ENCODE results near the gene COMT. TPM values are rescaled to one million over a fixed set of nuclear protein-coding genes. Genes with fewer than 3 reads are reported as not detected.
"Not testable (repeated sequence)": the region's sequence is repeated elsewhere in the genome, so short reads cannot be mapped to it uniquely, and the experiment has no call there.

The COMT gene
- total RNA-seq, 1 experiment from 2014 or later: 288 TPM

GRCh38 chr22:19903031-19903430 is 38.5 kb upstream of the COMT start:
- no peak for DNase-seq (ENCODE audit: low read depth in 1 of 2, low spot score in 2 of 2)
- peaks cover 28% of the 10 kb centered on the region for H3K4me1 ChIP-seq (replicated peaks)
- H3K27ac ChIP-seq: no peak overlapping the region
- no peaks in the 10 kb centered on the region for H3K9me3 ChIP-seq (replicated peaks)
- peaks cover 6% of the 10 kb centered on the region; the same call in 1 of the 2 replicates for H3K36me3 ChIP-seq
- H3K4me3 ChIP-seq: no peak overlapping the region
- no peaks in the 10 kb centered on the region for H3K27me3 ChIP-seq (replicated peaks)

GRCh38 chr22:19903513-19903912 is 38.1 kb upstream of the COMT start:
- Histone ChIP-seq H3K27ac (no peak overlapping the region), H3K27me3 (replicated peaks) (no peaks in the 10 kb centered on the region), H3K9me3 (replicated peaks) (no peaks in the 10 kb centered on the region)

DNA sequence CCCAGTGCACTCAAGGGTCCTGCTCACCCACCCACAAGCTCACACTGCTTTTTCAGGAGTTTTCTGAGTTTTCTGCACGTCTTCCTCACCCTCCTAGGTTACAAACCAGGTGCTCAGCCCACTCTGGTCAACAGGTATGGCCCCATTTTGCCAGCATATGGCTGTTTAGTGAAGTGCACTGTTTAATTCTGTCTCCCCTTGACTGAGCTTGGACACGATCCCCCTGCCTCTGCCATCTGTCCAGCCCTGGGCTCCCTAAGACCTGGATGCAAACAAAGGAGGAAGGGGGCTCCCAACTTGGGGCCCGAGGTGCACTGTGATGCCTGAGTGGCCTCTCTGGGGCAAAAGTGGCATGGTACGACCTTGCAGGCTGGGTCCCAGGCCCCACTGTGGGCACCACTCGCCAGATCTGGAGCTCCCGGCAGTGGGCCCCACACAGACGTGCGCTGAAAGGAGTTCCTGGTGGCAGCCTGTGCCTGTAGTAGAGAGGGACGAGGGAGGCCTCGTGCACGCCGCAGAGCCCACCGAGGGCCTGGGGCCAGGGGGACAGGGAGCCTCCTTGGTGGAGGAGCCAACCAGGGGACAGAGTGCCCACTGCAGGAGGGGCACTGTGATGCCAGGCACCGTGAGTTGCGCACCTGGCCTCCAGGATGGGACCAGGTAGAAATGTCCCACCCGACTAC is 37.3 kb upstream of the COMT start:
- H3K4me1 ChIP-seq (replicated peaks): peaks cover 28% of the 10 kb centered on the region
- no peaks in the 10 kb centered on the region for H3K27me3 ChIP-seq (replicated peaks)
- 0 out of 2 replicates have a peak, but pooled peaks cover 7% of the 10 kb centered on the region for H3K36me3 ChIP-seq
- H3K4me3 ChIP-seq: no peak overlapping the region
- H3K27ac ChIP-seq: 0 out of 2 replicates have a peak overlapping the region, but pooled peaks have one; percentile 1
- DNase-seq (ENCODE audit: low read depth in 1 of 2, low spot score in 2 of 2): no peak
- H3K9me3 ChIP-seq (replicated peaks): no peaks in the 10 kb centered on the region

More at GRCh38 chr22:19903513-19903912, 38.1 kb upstream of the COMT start:
- Histone ChIP-seq H3K4me1 (replicated peaks) (peaks cover 28% of the 10 kb centered on the region), H3K4me3 (no peak overlapping the region), H3K36me3 (0 out of 2 replicates have a peak, but pooled peaks cover 7% of the 10 kb centered on the region)
- no peak for DNase-seq (ENCODE audit: low read depth in 1 of 2, low spot score in 2 of 2)

- H3K4me3 ChIP-seq: no peak overlapping the region
- no peaks in the 10 kb centered on the region for H3K27me3 ChIP-seq (replicated peaks)
- H3K36me3 ChIP-seq: 0 out of 2 replicates have a peak, but pooled peaks cover 7% of the 10 kb centered on the region
- 0 out of 2 replicates have a peak overlapping the region, but pooled peaks have one; percentile 1 for H3K27ac ChIP-seq
- DNase-seq (ENCODE audit: low read depth in 1 of 2, low spot score in 2 of 2): peak; percentile 58 to 68
- peaks cover 28% of the 10 kb centered on the region for H3K4me1 ChIP-seq (replicated peaks)
- H3K9me3 ChIP-seq (replicated peaks): no peaks in the 10 kb centered on the region
Observed at GRCh38 chr22:19904935-19905334, 36.6 kb upstream of the COMT start.

DNA sequence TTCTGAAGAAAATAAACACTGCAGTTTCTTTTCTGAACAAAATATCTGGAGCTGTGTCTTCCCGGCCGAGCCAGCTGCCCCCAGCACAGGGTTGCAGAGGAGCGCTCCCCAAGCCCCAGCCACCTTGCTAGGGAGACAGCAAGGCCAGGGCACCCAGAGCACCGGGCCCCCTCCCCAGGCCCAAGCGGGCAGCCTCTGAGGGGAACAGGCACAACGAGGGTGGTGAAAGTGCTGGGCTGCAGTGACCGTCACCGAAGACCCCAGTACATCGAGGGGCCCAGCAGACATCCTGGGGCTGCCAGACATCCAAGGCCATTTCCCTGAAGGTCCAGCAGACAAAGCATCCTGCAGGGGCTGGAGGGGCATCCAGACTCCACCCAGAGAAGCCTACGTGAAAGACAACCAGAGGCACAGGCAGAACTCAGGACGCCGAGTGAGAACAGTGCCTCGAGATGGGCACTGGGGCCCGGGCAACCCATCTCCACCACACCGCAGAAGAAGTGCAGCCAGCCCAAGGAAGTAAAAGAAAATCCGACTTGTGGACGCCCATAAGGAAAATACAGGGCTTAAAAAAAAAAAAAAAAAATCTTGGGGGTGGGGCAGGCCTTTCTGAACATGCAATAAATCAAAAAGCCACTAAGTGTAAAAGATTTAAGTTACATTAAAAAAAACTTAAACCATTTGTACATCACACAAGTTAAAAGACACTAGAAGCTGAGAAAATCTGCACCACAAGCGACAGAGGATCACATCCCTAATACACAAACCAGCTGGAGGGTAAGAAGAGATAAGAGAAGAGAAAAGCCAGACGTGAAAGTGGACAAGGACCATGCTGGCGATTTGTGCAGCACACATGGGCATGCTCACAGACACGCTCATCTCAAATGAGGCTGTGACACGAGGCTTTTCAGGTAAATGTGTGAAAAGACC is 36.0 kb upstream of the COMT start:
- peaks cover 28% of the 10 kb centered on the region for H3K4me1 ChIP-seq (replicated peaks)

GRCh38 chr22:19906864-19907263 is 34.7 kb upstream of the COMT start:
- H3K27ac ChIP-seq; H3K9me3 ChIP-seq (replicated peaks); H3K4me3 ChIP-seq; DNase-seq (ENCODE audit: low read depth in 1 of 2, low spot score in 2 of 2); H3K27me3 ChIP-seq (replicated peaks): not testable (repeated sequence)
- Histone ChIP-seq H3K4me1 (replicated peaks) (peaks cover 28% of the 10 kb centered on the region), H3K36me3 (peaks cover 15% of the 10 kb centered on the region)

More for the DNA sequence above, 36.0 kb upstream of the COMT start:
- peaks cover 13% of the 10 kb centered on the region; the same call in 1 of the 2 replicates for H3K36me3 ChIP-seq
- H3K27ac ChIP-seq: 0 out of 2 replicates have a peak overlapping the region, but pooled peaks have one; percentile 1
- no peaks in the 10 kb centered on the region for H3K9me3 ChIP-seq (replicated peaks)
- H3K4me3 ChIP-seq: no peak overlapping the region
- no peaks in the 10 kb centered on the region for H3K27me3 ChIP-seq (replicated peaks)
- peak in 1 of 2 experiments; percentile 43 for DNase-seq (ENCODE audit: low read depth in 1 of 2, low spot score in 2 of 2)

GRCh38 chr22:19907902-19908301 is 33.7 kb upstream of the COMT start:
- not testable (repeated sequence) for H3K27ac ChIP-seq; H3K9me3 ChIP-seq (replicated peaks); H3K27me3 ChIP-seq (replicated peaks); H3K4me3 ChIP-seq; DNase-seq (ENCODE audit: low read depth in 1 of 2, low spot score in 2 of 2)
- Histone ChIP-seq H3K4me1 (replicated peaks) (peaks cover 27% of the 10 kb centered on the region), H3K36me3 (peaks cover 19% of the 10 kb centered on the region)

DNA sequence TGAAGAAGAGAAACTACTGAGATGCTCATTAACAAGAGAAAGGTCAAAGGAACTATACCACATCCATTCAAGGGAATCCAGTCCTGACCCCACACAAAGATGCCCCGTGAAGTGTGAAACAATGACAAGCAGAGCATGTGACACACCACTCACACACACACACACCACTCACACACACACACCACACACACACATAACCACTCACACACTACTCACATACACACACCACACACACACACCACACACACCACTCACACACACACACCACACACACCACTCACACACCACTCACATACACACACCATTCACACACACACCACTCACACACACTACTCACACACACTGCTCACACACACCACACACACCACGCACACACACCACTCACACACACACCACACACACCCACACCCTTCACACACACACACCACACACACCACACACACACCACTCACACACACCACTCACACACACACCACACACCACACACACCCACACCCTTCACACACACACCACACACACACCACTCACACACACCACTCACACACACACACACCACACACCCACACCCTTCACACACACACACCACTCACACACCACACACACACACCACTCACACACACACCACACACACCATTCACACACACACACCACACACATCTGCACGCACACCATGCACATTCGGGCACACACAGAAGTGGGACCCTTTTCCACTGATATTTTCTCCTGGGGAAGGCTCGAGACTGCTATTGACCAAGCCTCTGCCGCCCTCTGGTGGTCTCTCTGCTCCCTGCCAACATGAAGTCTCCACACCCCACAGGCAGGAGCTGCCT is 32.0 kb upstream of the COMT start:
- Histone ChIP-seq H3K9me3 (replicated peaks) (no peaks in the 10 kb centered on the region), H3K4me1 (replicated peaks) (peaks cover 18% of the 10 kb centered on the region), H3K36me3 (peaks cover 34% of the 10 kb centered on the region), H3K4me3 (no peak overlapping the region), H3K27me3 (replicated peaks) (no peaks in the 10 kb centered on the region), H3K27ac (no peak overlapping the region)
- peak; percentile 72 to 87 for DNase-seq (ENCODE audit: low read depth in 1 of 2, low spot score in 2 of 2)

GRCh38 chr22:19910180-19910744 is 31.3 kb upstream of the COMT start:
- no peak overlapping the region for H3K4me3 ChIP-seq
- peaks cover 41% of the 10 kb centered on the region for H3K36me3 ChIP-seq
- no peak for DNase-seq (ENCODE audit: low read depth in 1 of 2, low spot score in 2 of 2)
- H3K4me1 ChIP-seq (replicated peaks): peaks cover 11% of the 10 kb centered on the region
- H3K27ac ChIP-seq: no peak overlapping the region
- H3K27me3 ChIP-seq (replicated peaks): no peaks in the 10 kb centered on the region
- H3K9me3 ChIP-seq (replicated peaks): no peaks in the 10 kb centered on the region

GRCh38 chr22:19911540-19912270 is 29.9 kb upstream of the COMT start:
- no peaks in the 10 kb centered on the region for H3K4me1 ChIP-seq (replicated peaks)
- H3K4me3 ChIP-seq: no peak overlapping the region
- no peaks in the 10 kb centered on the region for H3K9me3 ChIP-seq (replicated peaks)
- DNase-seq (ENCODE audit: low read depth in 1 of 2, low spot score in 2 of 2): no peak
- H3K27me3 ChIP-seq (replicated peaks): no peaks in the 10 kb centered on the region
- peaks cover 50% of the 10 kb centered on the region for H3K36me3 ChIP-seq
- no peak overlapping the region for H3K27ac ChIP-seq

DNA sequence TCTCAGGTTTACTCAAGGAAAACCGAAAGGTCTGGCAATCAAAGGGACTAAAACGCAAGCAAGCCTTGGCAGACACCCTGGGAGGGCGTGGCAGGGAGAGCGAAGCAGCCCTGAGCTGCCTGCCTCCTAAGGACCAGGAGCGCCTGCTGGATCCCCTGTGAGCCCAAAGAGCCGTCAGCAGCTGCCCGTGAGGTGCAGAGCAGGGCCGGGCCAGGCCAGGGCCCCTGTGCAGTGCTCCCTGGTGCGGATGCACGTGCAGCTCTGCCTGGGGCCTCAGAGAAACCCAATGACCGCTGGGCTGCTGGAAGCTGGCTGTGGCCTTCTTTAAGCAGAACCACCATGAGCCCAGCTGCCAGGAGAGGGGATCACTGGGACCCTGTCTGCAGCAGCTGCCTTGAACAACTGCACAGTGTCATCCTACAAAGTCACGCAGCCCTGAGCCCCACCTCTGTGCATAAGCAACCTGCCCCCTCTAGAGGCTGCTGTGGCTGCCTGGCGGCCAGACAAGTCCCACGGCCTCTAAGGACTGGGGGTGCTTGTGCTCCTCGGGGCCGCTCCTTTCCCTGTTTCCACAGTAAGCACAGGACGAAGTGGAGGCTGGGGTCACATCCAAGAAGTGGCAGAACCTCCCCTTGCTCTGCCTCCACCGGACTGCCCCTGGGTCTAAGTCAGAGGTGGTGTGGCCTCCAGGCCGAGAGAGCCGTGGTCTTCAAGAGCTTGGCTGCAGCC is 29.1 kb upstream of the COMT start:
- H3K4me3 ChIP-seq: no peak overlapping the region
- DNase-seq (ENCODE audit: low read depth in 1 of 2, low spot score in 2 of 2): no peak
- H3K4me1 ChIP-seq (replicated peaks): no peaks in the 10 kb centered on the region
- H3K27ac ChIP-seq: no peak overlapping the region
- no peaks in the 10 kb centered on the region for H3K9me3 ChIP-seq (replicated peaks)
- peaks cover 56% of the 10 kb centered on the region for H3K36me3 ChIP-seq
- H3K27me3 ChIP-seq (replicated peaks): no peaks in the 10 kb centered on the region

DNA sequence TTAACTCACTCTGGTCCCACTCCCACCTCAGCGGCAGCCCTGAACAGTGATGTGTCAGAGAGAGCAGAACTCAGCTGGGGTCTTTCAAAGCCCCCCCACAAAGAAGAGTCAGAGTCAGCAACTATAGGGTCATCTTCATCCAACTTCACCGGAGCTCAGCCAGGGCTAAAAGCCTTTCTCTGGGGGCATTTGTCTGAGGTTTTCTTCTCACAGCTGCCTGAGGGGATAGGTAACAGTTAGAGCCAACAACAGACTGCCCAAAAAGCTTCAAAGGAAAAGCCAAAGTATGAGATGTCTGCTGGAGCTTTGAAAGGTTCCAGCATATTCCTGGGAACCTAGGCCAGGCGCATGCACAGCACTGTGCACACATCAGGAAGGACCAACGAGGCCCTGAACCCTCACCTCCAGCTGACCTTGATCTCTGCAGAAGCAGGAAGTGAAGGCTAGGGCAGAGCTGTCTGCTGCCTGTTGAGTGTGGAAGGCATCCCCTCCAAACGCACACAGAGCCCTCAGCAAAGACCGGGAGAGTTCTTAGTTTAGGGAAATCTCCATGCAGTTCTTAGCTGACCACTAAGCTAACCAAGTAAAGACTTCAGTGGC is 28.1 kb upstream of the COMT start:
- no peaks in the 10 kb centered on the region for H3K9me3 ChIP-seq (replicated peaks)
- DNase-seq (ENCODE audit: low read depth in 1 of 2, low spot score in 2 of 2): no peak
- H3K27ac ChIP-seq: no peak overlapping the region
- H3K4me3 ChIP-seq: no peak overlapping the region
- H3K27me3 ChIP-seq (replicated peaks): no peaks in the 10 kb centered on the region
- H3K36me3 ChIP-seq: peaks cover 65% of the 10 kb centered on the region
- no peaks in the 10 kb centered on the region for H3K4me1 ChIP-seq (replicated peaks)

Data from SJSA1 (cell line).